Mesenchymal stem cell (in vitro differentiated cells and primary cell): Measurements from ENCODE around the gene NOD2.

Source experiments
- DNase-seq: peaks from one replicate; pipeline ENCODE4 v3.0.0-alpha.2; 2013
- H2AFZ ChIP-seq: one replicate; pipeline ENCODE4 v1.6.1; 2013; ENCODE audit warnings: low read depth, mild to moderate bottlenecking, control low read depth, inconsistent platforms, low read length, moderate library complexity
- H2AK5ac ChIP-seq: 2 replicates; pipeline ENCODE4 v1.6.1; 2013; ENCODE audit warnings: low read length, moderate library complexity, mild to moderate bottlenecking, inconsistent platforms; ENCODE audit not compliant: severe bottlenecking
- H2BK120ac ChIP-seq: one replicate; pipeline ENCODE4 v1.6.1; 2013; ENCODE audit warnings: low read depth, mild to moderate bottlenecking, inconsistent platforms, low read length, moderate library complexity
- H2BK12ac ChIP-seq, 2 experiments: one replicate each; pipeline ENCODE4 v1.6.1; 2013; ENCODE audit warnings: inconsistent platforms in 2 of 2, low read length in 2 of 2, mild to moderate bottlenecking in 2 of 2, moderate library complexity in 2 of 2, control low read depth in 1 of 2
- H2BK15ac ChIP-seq: one replicate; pipeline ENCODE4 v1.6.1; 2013; ENCODE audit warnings: mild to moderate bottlenecking, low read depth, inconsistent platforms; ENCODE audit not compliant: poor library complexity, severe bottlenecking
- H2BK5ac ChIP-seq: 2 replicates; pipeline ENCODE4 v1.6.1; 2013; ENCODE audit warnings: low read depth, mild to moderate bottlenecking, low read length, control low read depth, inconsistent platforms; ENCODE audit not compliant: poor library complexity, severe bottlenecking
- H3K14ac ChIP-seq, 2 experiments: one replicate each; pipeline ENCODE4 v1.6.1; 2013; ENCODE audit warnings: inconsistent platforms in 2 of 2, low read length in 2 of 2, control low read depth in 1 of 2, mild to moderate bottlenecking in 1 of 2, moderate library complexity in 1 of 2
- H3K18ac ChIP-seq, 2 experiments: one replicate each; pipeline ENCODE4 v1.6.1; 2013; ENCODE audit warnings: inconsistent platforms in 2 of 2, low read length in 2 of 2, control low read depth in 1 of 2, low read depth in 1 of 2, mild to moderate bottlenecking in 1 of 2
- H3K23ac ChIP-seq, 2 experiments: one replicate each; pipeline ENCODE4 v1.6.1; 2013; ENCODE audit warnings: inconsistent platforms in 2 of 2, low read length in 2 of 2, mild to moderate bottlenecking in 2 of 2, moderate library complexity in 2 of 2, control low read depth in 1 of 2
- H3K27ac ChIP-seq: 2 replicates; pipeline ENCODE4 v1.5.1; 2013; ENCODE audit warnings: mild to moderate bottlenecking, moderate library complexity, low read length, control low read depth, inconsistent platforms; ENCODE audit not compliant: poor library complexity, severe bottlenecking
- H3K27me3 ChIP-seq, 2 experiments: 2 replicates each; pipeline versions ENCODE4 v1.6.1 to v1.7.0; 2013; ENCODE audit warnings: low read length in 2 of 2, mild to moderate bottlenecking in 2 of 2, moderate library complexity in 2 of 2, control low read depth in 1 of 2, inconsistent platforms in 1 of 2; ENCODE audit not compliant: control insufficient read depth in 1 of 2, insufficient read depth in 1 of 2
- H3K36me3 ChIP-seq, 2 experiments: 2 replicates each; pipeline versions ENCODE4 v1.6.1 to v1.7.0; 2013; ENCODE audit warnings: low read length in 2 of 2, control low read depth in 1 of 2, inconsistent platforms in 1 of 2, low read depth in 1 of 2, mild to moderate bottlenecking in 1 of 2; ENCODE audit not compliant: insufficient read depth in 2 of 2, control insufficient read depth in 1 of 2
- H3K4ac ChIP-seq, 2 experiments: one replicate each; pipeline ENCODE4 v1.6.1; 2013; ENCODE audit warnings: inconsistent platforms in 2 of 2, low read length in 2 of 2, mild to moderate bottlenecking in 2 of 2, moderate library complexity in 2 of 2, control low read depth in 1 of 2, low read depth in 1 of 2
- H3K4me1 ChIP-seq: 2 replicates; pipeline ENCODE4 v1.6.1; 2013; ENCODE audit warnings: low read depth, low read length, control low read depth; ENCODE audit not compliant: control insufficient read depth, insufficient read depth
- H3K4me2 ChIP-seq: 2 replicates; pipeline ENCODE4 v1.6.1; 2013; ENCODE audit warnings: low read length, mild to moderate bottlenecking, inconsistent platforms; ENCODE audit not compliant: poor library complexity, severe bottlenecking
- H3K4me3 ChIP-seq, 2 experiments: 2 replicates each; pipeline versions ENCODE4 v1.5.1 to v1.7.0; 2013; ENCODE audit warnings: low read length in 2 of 2, mild to moderate bottlenecking in 2 of 2, control low read depth in 1 of 2, low read depth in 1 of 2; ENCODE audit not compliant: insufficient read depth in 1 of 2
- H3K79me1 ChIP-seq: replicated peaks from 2 replicates; pipeline ENCODE4 v1.6.1; 2013; ENCODE audit warnings: mild to moderate bottlenecking, control low read depth, low read length, inconsistent platforms; ENCODE audit not compliant: poor library complexity, severe bottlenecking
- H3K9ac ChIP-seq: 2 replicates; pipeline ENCODE4 v1.7.0; 2013; ENCODE audit warnings: mild to moderate bottlenecking, low read length, moderate library complexity
- H3K9me3 ChIP-seq: 2 replicates; pipeline ENCODE4 v1.7.0; 2013; ENCODE audit warnings: mild to moderate bottlenecking, low read length; ENCODE audit not compliant: control insufficient read depth
- H4K8ac ChIP-seq: one replicate; pipeline ENCODE4 v1.6.1; 2013; ENCODE audit warnings: inconsistent platforms, mild to moderate bottlenecking, low read length, moderate library complexity
- H4K91ac ChIP-seq: one replicate; pipeline ENCODE4 v1.6.1; 2013; ENCODE audit warnings: mild to moderate bottlenecking, low read length, inconsistent platforms
- WGBS: methylation state at CpG from one replicate; pipeline ENCODE4 v1.1.7; 2013; ENCODE audit warnings: mixed read lengths; 5-methylcytosine and 5-hydroxymethylcytosine counted together

NOD2 gene

GRCh38 chr16:50765861-50766260 lies 72.5 kb downstream of the NOD2 start:
- no peak overlapping the region for H3K4me3 ChIP-seq
- no peak for DNase-seq
- peaks cover 24% of the 10 kb centered on the region for H3K9me3 ChIP-seq
- no peak overlapping the region for H2BK12ac ChIP-seq
- H2AFZ ChIP-seq, result no peak overlapping the region
- no peaks in the 10 kb centered on the region for H3K27me3 ChIP-seq
- no peak overlapping the region for H3K18ac ChIP-seq
- 96% methylated on average over 1 of the region's 1 CpG for WGBS
- H4K8ac ChIP-seq, result no peak overlapping the region
- no peak overlapping the region for H2BK120ac ChIP-seq
- H3K23ac ChIP-seq, result no peak overlapping the region
- no peak overlapping the region for H3K27ac ChIP-seq
- no peak overlapping the region for H2BK15ac ChIP-seq
- no peak overlapping the region for H3K4ac ChIP-seq
- no peak overlapping the region for H3K14ac ChIP-seq
- H3K4me2 ChIP-seq, result no peak overlapping the region
- no peaks in the 10 kb centered on the region for H3K4me1 ChIP-seq
- H3K9ac ChIP-seq, result no peak overlapping the region
- H3K79me1 ChIP-seq, result peaks cover 15% of the 10 kb centered on the region
- no peak overlapping the region for H4K91ac ChIP-seq
- H2AK5ac ChIP-seq, result no peak overlapping the region
- H2BK5ac ChIP-seq, result no peak overlapping the region
- peaks cover 3 to 55% of the 10 kb centered on the region in 2 experiments for H3K36me3 ChIP-seq

- no peak overlapping the region for H3K9ac ChIP-seq
- H3K23ac ChIP-seq, result no peak overlapping the region
- 60% methylated on average over 1 of the region's 2 CpGs for WGBS
Observed at GRCh38 chr16:50767197-50767596, 73.8 kb downstream of the NOD2 start.

GRCh38 chr16:50771366-50771765 lies 78.0 kb downstream of the NOD2 start:
- H2BK12ac ChIP-seq, result no peak overlapping the region
- 100% methylated on average over 2 of the region's 3 CpGs for WGBS
- no peak overlapping the region for H4K8ac ChIP-seq
- H2BK5ac ChIP-seq, result no peak overlapping the region
- H3K79me1 ChIP-seq, result peaks cover 11% of the 10 kb centered on the region
- no peaks in the 10 kb centered on the region for H3K27me3 ChIP-seq
- H2BK15ac ChIP-seq, result no peak overlapping the region
- no peak overlapping the region for H3K4ac ChIP-seq
- no peak overlapping the region for H3K4me2 ChIP-seq
- no peak overlapping the region for H2AFZ ChIP-seq
- H3K23ac ChIP-seq, result no peak overlapping the region
- H2AK5ac ChIP-seq, result no peak overlapping the region
- peak overlapping the region; percentile 77 for H3K9ac ChIP-seq
- H3K18ac ChIP-seq, result no peak overlapping the region
- H3K4me1 ChIP-seq, result no peaks in the 10 kb centered on the region
- no peak overlapping the region for H2BK120ac ChIP-seq
- no peak overlapping the region for H4K91ac ChIP-seq
- no peak overlapping the region for H3K27ac ChIP-seq
- DNase-seq, result no peak
- H3K9me3 ChIP-seq, result peaks cover 13% of the 10 kb centered on the region
- H3K36me3 ChIP-seq, result peaks cover 3 to 60% of the 10 kb centered on the region in 2 experiments
- no peak overlapping the region for H3K14ac ChIP-seq
- H3K4me3 ChIP-seq, result no peak overlapping the region

More at GRCh38 chr16:50767197-50767596, 73.8 kb downstream of the NOD2 start:
- no peak overlapping the region for H4K8ac ChIP-seq
- no peaks in the 10 kb centered on the region for H3K4me1 ChIP-seq
- no peak overlapping the region for H3K4me3 ChIP-seq
- H3K79me1 ChIP-seq, result peaks cover 14% of the 10 kb centered on the region
- H2BK5ac ChIP-seq, result no peak overlapping the region
- no peak overlapping the region for H2BK15ac ChIP-seq
- H2BK120ac ChIP-seq, result no peak overlapping the region
- H3K4ac ChIP-seq, result no peak overlapping the region
- H3K27ac ChIP-seq, result no peak overlapping the region
- H3K36me3 ChIP-seq, result peaks cover 3 to 53% of the 10 kb centered on the region in 2 experiments
- H3K27me3 ChIP-seq, result no peaks in the 10 kb centered on the region
- no peak for DNase-seq
- no peak overlapping the region for H3K14ac ChIP-seq
- H4K91ac ChIP-seq, result no peak overlapping the region
- H3K4me2 ChIP-seq, result no peak overlapping the region
- peaks cover 24% of the 10 kb centered on the region for H3K9me3 ChIP-seq
- H2BK12ac ChIP-seq, result no peak overlapping the region
- no peak overlapping the region for H3K18ac ChIP-seq
- H2AK5ac ChIP-seq, result no peak overlapping the region
- H2AFZ ChIP-seq, result no peak overlapping the region

GRCh38 chr16:50774405-50774804 lies 81.0 kb downstream of the NOD2 start:
- peaks cover 9% of the 10 kb centered on the region for H3K79me1 ChIP-seq
- H3K4ac ChIP-seq, result no peak overlapping the region
- no peak overlapping the region for H3K27ac ChIP-seq
- no peak overlapping the region for H3K14ac ChIP-seq
- H2BK5ac ChIP-seq, result no peak overlapping the region
- no peak overlapping the region for H2BK120ac ChIP-seq
- no peak overlapping the region for H3K23ac ChIP-seq
- no peaks in the 10 kb centered on the region for H3K4me1 ChIP-seq
- H3K4me3 ChIP-seq, result no peak overlapping the region
- H3K9me3 ChIP-seq, result peaks cover 3% of the 10 kb centered on the region
- no peak overlapping the region for H3K9ac ChIP-seq
- H3K18ac ChIP-seq, result no peak overlapping the region
- peaks cover 3 to 63% of the 10 kb centered on the region in 2 experiments for H3K36me3 ChIP-seq
- no peak overlapping the region for H4K8ac ChIP-seq
- H2AK5ac ChIP-seq, result no peak overlapping the region
- no peak overlapping the region for H2AFZ ChIP-seq
- 92% methylated on average over 1 of the region's 5 CpGs for WGBS
- no peak overlapping the region for H3K4me2 ChIP-seq
- H4K91ac ChIP-seq, result no peak overlapping the region
- no peaks in the 10 kb centered on the region for H3K27me3 ChIP-seq
- H2BK12ac ChIP-seq, result no peak overlapping the region
- no peak overlapping the region for H2BK15ac ChIP-seq
- no peak for DNase-seq
